Measurements from ENCODE around the gene LTBP4.

The LTBP4 gene

GRCh38 chr19:40619333-40620160, 18.4 kb downstream of the LTBP4 start:
- Histone ChIP-seq H3K9ac (no peak overlapping the region), H3K27ac (no peak overlapping the region), H3K36me3 (ENCODE audit: insufficient read depth) (peaks cover 4% of the 10 kb centered on the region)

DNA sequence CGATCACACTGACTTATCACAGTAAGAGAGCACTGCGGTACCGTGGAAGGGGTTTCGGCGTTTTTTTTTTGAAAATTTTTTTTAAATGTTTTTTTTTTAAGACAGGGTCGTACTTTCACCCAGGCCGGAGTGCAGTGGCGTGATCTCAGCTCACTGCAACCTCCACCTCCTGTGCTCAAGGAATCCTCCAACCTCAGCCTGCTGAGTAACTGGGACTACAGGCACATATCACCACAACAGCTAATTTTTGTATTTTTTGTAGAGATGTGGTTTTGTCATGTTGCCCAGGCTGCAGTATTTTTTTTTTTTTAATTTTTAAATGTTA, 19.0 kb downstream of the LTBP4 start:
- TF ChIP-seq CTCF (conservative IDR thresholded peaks at IDR 0.05; ENCODE audit: low read depth, low read length) = no peak
- Histone ChIP-seq H3K9ac (no peak overlapping the region), H3K4me1 (ENCODE audit: low read depth, poor library complexity, severe bottlenecking) (peaks cover 7% of the 10 kb centered on the region), H3K79me2 (ENCODE audit: insufficient read depth, low read depth) (no peaks in the 10 kb centered on the region), H3K4me3 (IDR thresholded peaks at IDR 0.05; ENCODE audit: insufficient read depth, low read depth, low read length) (no peak overlapping the region), H4K20me1 (ENCODE audit: insufficient read depth) (no peaks in the 10 kb centered on the region), H3K4me2 (no peak overlapping the region), H3K27me3 (ENCODE audit: insufficient read depth, low read depth) (no peaks in the 10 kb centered on the region), H2AFZ (ENCODE audit: low read depth) (no peak overlapping the region), H3K27ac (no peak overlapping the region), H3K36me3 (ENCODE audit: insufficient read depth) (peaks cover 4% of the 10 kb centered on the region)

More at GRCh38 chr19:40619333-40620160, 18.4 kb downstream of the LTBP4 start:
- no peak overlapping the region for H2AFZ ChIP-seq (ENCODE audit: low read depth)
- no peak overlapping the region for H3K4me2 ChIP-seq
- no peaks in the 10 kb centered on the region for H4K20me1 ChIP-seq (ENCODE audit: insufficient read depth)
- no peak overlapping the region for H3K4me3 ChIP-seq (IDR thresholded peaks at IDR 0.05; ENCODE audit: insufficient read depth, low read depth, low read length)
- TF ChIP-seq CTCF (conservative IDR thresholded peaks at IDR 0.05; ENCODE audit: low read depth, low read length) = no peak
- H3K4me1 ChIP-seq (ENCODE audit: low read depth, poor library complexity, severe bottlenecking) = peaks cover 8% of the 10 kb centered on the region
- H3K27me3 ChIP-seq (ENCODE audit: insufficient read depth, low read depth) = no peaks in the 10 kb centered on the region
- no peaks in the 10 kb centered on the region for H3K79me2 ChIP-seq (ENCODE audit: insufficient read depth, low read depth)

DNA sequence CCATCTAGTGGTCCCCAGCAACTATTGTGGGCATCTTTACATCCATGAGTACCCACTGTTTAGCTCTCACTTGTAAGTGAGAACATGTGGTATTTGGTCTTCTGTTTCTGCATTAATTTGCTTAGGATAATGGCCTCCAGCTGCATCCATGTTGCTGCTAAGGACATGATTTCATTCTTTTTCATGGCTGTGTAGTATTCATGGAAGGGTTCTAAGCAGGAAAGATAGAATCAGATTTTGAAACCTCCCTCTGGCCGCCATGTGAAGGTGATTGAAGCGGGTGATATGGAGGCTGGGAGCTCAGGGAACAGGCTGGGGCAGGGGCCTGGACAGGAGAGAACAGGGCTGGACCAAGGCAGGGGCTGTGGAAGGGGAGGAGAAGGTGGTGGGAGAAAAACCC, 20.1 kb downstream of the LTBP4 start:
- Histone ChIP-seq H3K36me3 (ENCODE audit: insufficient read depth) (peaks cover 4% of the 10 kb centered on the region), H3K4me1 (ENCODE audit: low read depth, poor library complexity, severe bottlenecking) (no peaks in the 10 kb centered on the region), H3K27me3 (ENCODE audit: insufficient read depth, low read depth) (no peaks in the 10 kb centered on the region), H3K27ac (no peak overlapping the region), H3K4me3 (IDR thresholded peaks at IDR 0.05; ENCODE audit: insufficient read depth, low read depth, low read length) (no peak overlapping the region), H2AFZ (ENCODE audit: low read depth) (no peak overlapping the region), H3K9ac (no peak overlapping the region), H3K79me2 (ENCODE audit: insufficient read depth, low read depth) (no peaks in the 10 kb centered on the region), H3K4me2 (no peak overlapping the region), H4K20me1 (ENCODE audit: insufficient read depth) (no peaks in the 10 kb centered on the region)
- TF ChIP-seq CTCF (conservative IDR thresholded peaks at IDR 0.05; ENCODE audit: low read depth, low read length) = no peak

DNA sequence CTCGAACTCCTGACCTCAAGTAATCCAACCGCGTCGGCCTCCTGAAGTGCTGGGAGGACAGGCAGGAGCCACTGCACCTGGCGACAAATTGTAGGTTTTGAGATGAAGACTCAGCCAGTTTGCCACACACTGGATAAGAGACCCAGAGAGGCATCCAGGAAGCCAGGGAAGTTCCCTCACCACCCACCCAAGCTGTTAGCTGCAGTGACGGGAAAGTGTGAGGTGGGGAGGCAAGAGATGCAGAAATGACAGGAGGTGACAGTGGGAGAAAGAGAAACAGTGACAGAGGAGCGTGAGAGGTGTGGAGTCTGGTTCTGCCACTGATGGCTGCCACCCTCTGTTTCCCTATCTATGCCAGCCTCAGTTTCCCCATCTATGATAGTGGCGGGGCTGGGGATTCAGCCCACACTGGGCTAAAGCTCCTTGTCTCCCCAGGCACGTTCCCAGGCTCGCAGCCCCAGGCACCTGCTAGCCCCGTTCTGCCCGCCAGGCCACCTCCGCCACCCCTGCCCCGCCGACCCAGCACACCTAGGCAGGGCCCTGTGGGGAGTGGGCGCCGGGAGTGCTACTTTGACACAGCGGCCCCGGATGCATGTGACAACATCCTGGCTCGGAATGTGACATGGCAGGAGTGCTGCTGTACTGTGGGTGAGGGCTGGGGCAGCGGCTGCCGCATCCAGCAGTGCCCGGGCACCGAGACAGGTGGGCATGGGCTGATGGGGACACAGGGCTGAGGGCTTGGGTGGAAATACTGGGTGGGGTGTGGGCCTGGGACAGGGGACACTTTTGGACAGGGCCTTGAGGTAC, 21.0 kb downstream of the LTBP4 start:
- Histone ChIP-seq H3K36me3 (ENCODE audit: insufficient read depth) (peaks cover 4% of the 10 kb centered on the region), H3K4me1 (ENCODE audit: low read depth, poor library complexity, severe bottlenecking) (no peaks in the 10 kb centered on the region), H3K79me2 (ENCODE audit: insufficient read depth, low read depth) (no peaks in the 10 kb centered on the region), H3K27ac (no peak overlapping the region), H4K20me1 (ENCODE audit: insufficient read depth) (no peaks in the 10 kb centered on the region), H2AFZ (ENCODE audit: low read depth) (no peak overlapping the region), H3K9ac (no peak overlapping the region), H3K27me3 (ENCODE audit: insufficient read depth, low read depth) (no peaks in the 10 kb centered on the region), H3K4me2 (no peak overlapping the region), H3K4me3 (IDR thresholded peaks at IDR 0.05; ENCODE audit: insufficient read depth, low read depth, low read length) (no peak overlapping the region)
- no peak for TF ChIP-seq CTCF (conservative IDR thresholded peaks at IDR 0.05; ENCODE audit: low read depth, low read length)

All from KMS-11 (cell line).